ENCODE data around the gene DEPDC5. TPM values are rescaled to one million over a fixed set of nuclear protein-coding genes. Genes with fewer than 3 reads are reported as not detected.

The DEPDC5 gene
- total RNA-seq, 1 experiment from 2014 or later, result 7.9 TPM

- Histone ChIP-seq H3K4me1 (ENCODE audit: insufficient read depth, low read length) (peaks cover 22% of the 10 kb centered on the region), H3K27me3 (ENCODE audit: low read length) (no peaks in the 10 kb centered on the region), H3K4me3 (ENCODE audit: low read length) (no peak overlapping the region), H3K79me2 (ENCODE audit: low read length) (no peaks in the 10 kb centered on the region), H3F3A (ENCODE audit: low read length, unreplicated experiment) (peaks cover 8% of the 10 kb centered on the region), H3K9me2 (replicated peaks; ENCODE audit: low read length) (no peaks in the 10 kb centered on the region), H3K9me3 (ENCODE audit: low read length) (no peaks in the 10 kb centered on the region), H3K4me2 (ENCODE audit: low read length) (no peak overlapping the region), H4K20me1 (ENCODE audit: low read length) (no peaks in the 10 kb centered on the region), H3K9ac (ENCODE audit: low read length) (no peak overlapping the region), H3K36me3 (ENCODE audit: low read depth, low read length) (no peaks in the 10 kb centered on the region; the same call in 1 of the 2 replicates), H3K27ac (ENCODE audit: low read length) (no peak overlapping the region), H2AFZ (ENCODE audit: low read length) (no peak overlapping the region)
- ATAC-seq, result no peak
- POLR2A ChIA-PET (ENCODE audit: unreplicated experiment), result interaction anchor here (0.6 kb wide), 1 partner anchor 12 kb away, joined by 4 read pairs; no protein-coding TSS in a partner anchor
- intact Hi-C loops (cut with micrococcal nuclease), result no loop called here
- CTCF ChIA-PET, result no interaction called here
- TF ChIP-seq CTCF (conservative IDR thresholded peaks at IDR 0.05; ENCODE audit: low read depth, low read length) (no peak), EZH2 (IDR thresholded peaks at IDR 0.05; ENCODE audit: low read length, unreplicated experiment) (no peak), EZH2phosphoT487 (IDR thresholded peaks at IDR 0.05; ENCODE audit: borderline replicate concordance, low read length) (no peak)
- BruUV-seq (replicated peaks), result no TSS peak
- DNase-seq, result no peak
Observed at GRCh38 chr22:31874821-31875220, 121.0 kb downstream of the DEPDC5 start.

DNA sequence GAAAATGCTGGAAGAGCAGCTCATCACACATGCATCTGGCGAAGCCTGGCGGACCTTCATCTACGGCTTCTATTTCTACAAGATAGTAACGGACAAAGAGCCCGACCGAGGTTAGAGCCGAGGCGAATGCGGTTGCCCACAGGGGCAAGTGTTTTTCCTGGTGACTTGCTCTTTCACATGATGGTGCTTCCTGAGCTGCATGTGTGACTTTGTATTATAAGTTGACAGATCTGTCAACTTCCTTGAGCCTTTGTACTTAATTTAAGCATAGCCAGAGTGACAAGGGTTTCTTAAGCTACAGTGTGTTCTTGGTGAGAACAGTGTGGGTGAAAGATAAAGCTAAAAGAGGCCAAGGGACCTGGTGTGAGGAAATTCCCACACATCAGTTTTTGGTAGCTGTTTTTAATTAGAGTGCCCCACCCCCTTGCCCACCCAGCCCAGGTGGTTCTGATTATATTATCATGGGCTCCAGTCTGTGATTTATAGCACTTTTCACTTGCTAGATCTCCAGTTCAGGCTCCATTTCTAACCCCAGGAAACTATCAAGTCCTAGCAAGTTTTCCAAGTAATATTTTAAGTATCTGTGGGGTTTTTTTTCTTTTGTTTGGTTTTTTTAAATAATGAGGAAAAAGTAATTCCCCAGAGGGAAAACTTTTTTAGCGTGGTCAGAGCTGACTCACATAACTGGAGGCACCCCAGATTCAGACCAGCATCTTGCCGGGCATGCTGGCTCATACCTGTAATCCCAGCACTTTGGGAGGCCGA is 122.5 kb downstream of the DEPDC5 start:
- Histone ChIP-seq H3K4me3 (ENCODE audit: low read length) (no peak overlapping the region), H3K9me2 (replicated peaks; ENCODE audit: low read length) (no peaks in the 10 kb centered on the region), H3K4me2 (ENCODE audit: low read length) (no peak overlapping the region), H3K27me3 (ENCODE audit: low read length) (no peaks in the 10 kb centered on the region), H2AFZ (ENCODE audit: low read length) (no peak overlapping the region), H3K4me1 (ENCODE audit: insufficient read depth, low read length) (peaks cover 10% of the 10 kb centered on the region), H3K79me2 (ENCODE audit: low read length) (no peaks in the 10 kb centered on the region), H3K27ac (ENCODE audit: low read length) (no peak overlapping the region), H3K9me3 (ENCODE audit: low read length) (no peaks in the 10 kb centered on the region), H3K36me3 (ENCODE audit: low read depth, low read length) (no peaks in the 10 kb centered on the region; the same call in 1 of the 2 replicates), H4K20me1 (ENCODE audit: low read length) (no peaks in the 10 kb centered on the region), H3K9ac (ENCODE audit: low read length) (no peak overlapping the region), H3F3A (ENCODE audit: low read length, unreplicated experiment) (peaks cover 5% of the 10 kb centered on the region)
- no peak for ATAC-seq
- BruUV-seq (replicated peaks), result no TSS peak
- no peak for TF ChIP-seq EZH2phosphoT487 (IDR thresholded peaks at IDR 0.05; ENCODE audit: borderline replicate concordance, low read length)
- TF ChIP-seq EZH2 (IDR thresholded peaks at IDR 0.05; ENCODE audit: low read length, unreplicated experiment), result no peak
- ChIA-PET CTCF (no interaction called here), POLR2A (ENCODE audit: unreplicated experiment) (no interaction called here)
- no peak for DNase-seq
- intact Hi-C loops (cut with micrococcal nuclease), result no loop called here

GRCh38 chr22:31879585-31879984 is 125.8 kb downstream of the DEPDC5 start:
- Histone ChIP-seq H3K9ac (ENCODE audit: low read length) (no peak overlapping the region), H3K36me3 (ENCODE audit: low read depth, low read length) (no peaks in the 10 kb centered on the region; the same call in 1 of the 2 replicates), H3K79me2 (ENCODE audit: low read length) (no peaks in the 10 kb centered on the region), H3K9me3 (ENCODE audit: low read length) (no peaks in the 10 kb centered on the region), H3K9me2 (replicated peaks; ENCODE audit: low read length) (no peaks in the 10 kb centered on the region), H3F3A (ENCODE audit: low read length, unreplicated experiment) (no peaks in the 10 kb centered on the region), H3K4me2 (ENCODE audit: low read length) (no peak overlapping the region), H3K4me1 (ENCODE audit: insufficient read depth, low read length) (no peaks in the 10 kb centered on the region), H3K4me3 (ENCODE audit: low read length) (no peak overlapping the region), H3K27me3 (ENCODE audit: low read length) (no peaks in the 10 kb centered on the region), H2AFZ (ENCODE audit: low read length) (no peak overlapping the region), H4K20me1 (ENCODE audit: low read length) (no peaks in the 10 kb centered on the region), H3K27ac (ENCODE audit: low read length) (no peak overlapping the region)
- DNase-seq (no peak), ATAC-seq (no peak)
- BruUV-seq (replicated peaks), result no TSS peak
- intact Hi-C loops (cut with micrococcal nuclease), result no loop called here
- ChIA-PET POLR2A (ENCODE audit: unreplicated experiment) (no interaction called here), CTCF (no interaction called here)
- no peak for TF ChIP-seq EZH2 (IDR thresholded peaks at IDR 0.05; ENCODE audit: low read length, unreplicated experiment)
- no peak for TF ChIP-seq CTCF (conservative IDR thresholded peaks at IDR 0.05; ENCODE audit: low read depth, low read length)
- TF ChIP-seq EZH2phosphoT487 (IDR thresholded peaks at IDR 0.05; ENCODE audit: borderline replicate concordance, low read length), result no peak
